H1 (cell line): ENCODE data around the gene THEMIS. TPM values are rescaled to one million over a fixed set of nuclear protein-coding genes. Genes with fewer than 3 reads are reported as not detected.

Experiments
- CTCF ChIP-seq, 3 experiments: IDR thresholded peaks; 1 replicate in 2 of 3; 2 replicates in 1 of 3; pipeline versions ENCODE4 v1.5.1 to v1.6.1; 2011; ENCODE audit warnings: low read length in 3 of 3, mild to moderate bottlenecking in 3 of 3, inconsistent platforms in 2 of 3, low read depth in 1 of 3, moderate library complexity in 1 of 3; ENCODE audit not compliant: insufficient read depth in 1 of 3; ENCODE audit errors: control extremely low read depth in 1 of 3
- NRF1 ChIP-seq: IDR thresholded peaks from 2 replicates; pipeline ENCODE4 v1.6.1; 2011; ENCODE audit warnings: mild to moderate bottlenecking, low read depth, low read length, improper control_type of control experiment
- RBBP5 ChIP-seq: IDR thresholded peaks from 2 replicates; pipeline ENCODE4 v1.7.1; 2012; ENCODE audit warnings: low read depth, mild to moderate bottlenecking, inconsistent platforms, low read length, moderate library complexity, borderline replicate concordance
- polyA plus RNA-seq, 7 experiments: library from polyadenylated mRNA; depleted of rRNA in 3 of 7; stranded (reverse) in 5 of 7; unstranded in 2 of 7; fragments of >200 nt in 5 of 7; fragments of 200-250 nt in 2 of 7; gene quantifications; 1 replicate in 5 of 7; 2 replicates in 1 of 7; 4 replicates in 1 of 7; pipeline versions ENCODE4 v1.2.1 to v1.2.3, GENCODE V29; 2011 to 2013; ENCODE audit warnings: missing spikeins in 2 of 7, mixed read lengths in 2 of 7
- total RNA-seq: library from RNA; stranded (reverse); fragmentation: NEBNext Ultra II Directional; extraction: Animal tissue kit (Norgen Biotek cat#: 25700); gene quantifications from 2 replicates; pipeline ENCODE4 v1.2.1, GENCODE V29; 2021
- TF ChIP-seq, protein P1 (sequence below): fragments of 300-600 bp; sonication (generic); IDR thresholded peaks from 2 replicates; pipeline ENCODE4 v1.7.1; 2012; ENCODE audit warnings: low read length, moderate library complexity, mild to moderate bottlenecking, inconsistent platforms; ENCODE audit not compliant: insufficient replicate concordance

THEMIS gene
- total and polyA plus RNA-seq, 2 of the 8 experiments (the other 6 are each of a cell fraction or from before 2014, with no cell fraction given), result not detected

DNA sequence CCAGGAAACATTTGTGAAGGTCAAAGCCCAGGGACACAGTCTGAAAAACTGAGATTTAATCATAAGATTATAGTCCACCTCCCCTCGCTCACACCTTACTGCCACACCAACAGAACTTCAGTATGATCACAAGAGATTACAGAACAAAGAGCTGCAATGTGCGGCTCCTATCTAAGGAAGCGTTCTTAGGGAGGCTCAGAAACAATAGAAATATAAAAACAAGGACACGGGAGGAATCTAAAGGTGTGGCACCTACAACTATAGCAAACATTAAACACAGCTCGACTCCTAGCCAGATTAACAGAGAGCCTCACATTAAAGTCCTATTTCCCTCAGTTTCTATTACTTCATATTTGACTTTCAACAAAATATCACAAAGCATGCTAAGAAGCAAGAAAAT lies 40.4 kb upstream of the THEMIS start (continued):
- no peak for TF ChIP-seq CTCF (IDR thresholded peaks at IDR 0.05; ENCODE audit: control extremely low read depth in 1 of 3, insufficient read depth in 1 of 3, low read depth in 1 of 3, low read length in 3 of 3)
- TF ChIP-seq RBBP5, result no peak
- TF ChIP-seq NRF1, result no peak
- TF ChIP-seq, protein P1, sequence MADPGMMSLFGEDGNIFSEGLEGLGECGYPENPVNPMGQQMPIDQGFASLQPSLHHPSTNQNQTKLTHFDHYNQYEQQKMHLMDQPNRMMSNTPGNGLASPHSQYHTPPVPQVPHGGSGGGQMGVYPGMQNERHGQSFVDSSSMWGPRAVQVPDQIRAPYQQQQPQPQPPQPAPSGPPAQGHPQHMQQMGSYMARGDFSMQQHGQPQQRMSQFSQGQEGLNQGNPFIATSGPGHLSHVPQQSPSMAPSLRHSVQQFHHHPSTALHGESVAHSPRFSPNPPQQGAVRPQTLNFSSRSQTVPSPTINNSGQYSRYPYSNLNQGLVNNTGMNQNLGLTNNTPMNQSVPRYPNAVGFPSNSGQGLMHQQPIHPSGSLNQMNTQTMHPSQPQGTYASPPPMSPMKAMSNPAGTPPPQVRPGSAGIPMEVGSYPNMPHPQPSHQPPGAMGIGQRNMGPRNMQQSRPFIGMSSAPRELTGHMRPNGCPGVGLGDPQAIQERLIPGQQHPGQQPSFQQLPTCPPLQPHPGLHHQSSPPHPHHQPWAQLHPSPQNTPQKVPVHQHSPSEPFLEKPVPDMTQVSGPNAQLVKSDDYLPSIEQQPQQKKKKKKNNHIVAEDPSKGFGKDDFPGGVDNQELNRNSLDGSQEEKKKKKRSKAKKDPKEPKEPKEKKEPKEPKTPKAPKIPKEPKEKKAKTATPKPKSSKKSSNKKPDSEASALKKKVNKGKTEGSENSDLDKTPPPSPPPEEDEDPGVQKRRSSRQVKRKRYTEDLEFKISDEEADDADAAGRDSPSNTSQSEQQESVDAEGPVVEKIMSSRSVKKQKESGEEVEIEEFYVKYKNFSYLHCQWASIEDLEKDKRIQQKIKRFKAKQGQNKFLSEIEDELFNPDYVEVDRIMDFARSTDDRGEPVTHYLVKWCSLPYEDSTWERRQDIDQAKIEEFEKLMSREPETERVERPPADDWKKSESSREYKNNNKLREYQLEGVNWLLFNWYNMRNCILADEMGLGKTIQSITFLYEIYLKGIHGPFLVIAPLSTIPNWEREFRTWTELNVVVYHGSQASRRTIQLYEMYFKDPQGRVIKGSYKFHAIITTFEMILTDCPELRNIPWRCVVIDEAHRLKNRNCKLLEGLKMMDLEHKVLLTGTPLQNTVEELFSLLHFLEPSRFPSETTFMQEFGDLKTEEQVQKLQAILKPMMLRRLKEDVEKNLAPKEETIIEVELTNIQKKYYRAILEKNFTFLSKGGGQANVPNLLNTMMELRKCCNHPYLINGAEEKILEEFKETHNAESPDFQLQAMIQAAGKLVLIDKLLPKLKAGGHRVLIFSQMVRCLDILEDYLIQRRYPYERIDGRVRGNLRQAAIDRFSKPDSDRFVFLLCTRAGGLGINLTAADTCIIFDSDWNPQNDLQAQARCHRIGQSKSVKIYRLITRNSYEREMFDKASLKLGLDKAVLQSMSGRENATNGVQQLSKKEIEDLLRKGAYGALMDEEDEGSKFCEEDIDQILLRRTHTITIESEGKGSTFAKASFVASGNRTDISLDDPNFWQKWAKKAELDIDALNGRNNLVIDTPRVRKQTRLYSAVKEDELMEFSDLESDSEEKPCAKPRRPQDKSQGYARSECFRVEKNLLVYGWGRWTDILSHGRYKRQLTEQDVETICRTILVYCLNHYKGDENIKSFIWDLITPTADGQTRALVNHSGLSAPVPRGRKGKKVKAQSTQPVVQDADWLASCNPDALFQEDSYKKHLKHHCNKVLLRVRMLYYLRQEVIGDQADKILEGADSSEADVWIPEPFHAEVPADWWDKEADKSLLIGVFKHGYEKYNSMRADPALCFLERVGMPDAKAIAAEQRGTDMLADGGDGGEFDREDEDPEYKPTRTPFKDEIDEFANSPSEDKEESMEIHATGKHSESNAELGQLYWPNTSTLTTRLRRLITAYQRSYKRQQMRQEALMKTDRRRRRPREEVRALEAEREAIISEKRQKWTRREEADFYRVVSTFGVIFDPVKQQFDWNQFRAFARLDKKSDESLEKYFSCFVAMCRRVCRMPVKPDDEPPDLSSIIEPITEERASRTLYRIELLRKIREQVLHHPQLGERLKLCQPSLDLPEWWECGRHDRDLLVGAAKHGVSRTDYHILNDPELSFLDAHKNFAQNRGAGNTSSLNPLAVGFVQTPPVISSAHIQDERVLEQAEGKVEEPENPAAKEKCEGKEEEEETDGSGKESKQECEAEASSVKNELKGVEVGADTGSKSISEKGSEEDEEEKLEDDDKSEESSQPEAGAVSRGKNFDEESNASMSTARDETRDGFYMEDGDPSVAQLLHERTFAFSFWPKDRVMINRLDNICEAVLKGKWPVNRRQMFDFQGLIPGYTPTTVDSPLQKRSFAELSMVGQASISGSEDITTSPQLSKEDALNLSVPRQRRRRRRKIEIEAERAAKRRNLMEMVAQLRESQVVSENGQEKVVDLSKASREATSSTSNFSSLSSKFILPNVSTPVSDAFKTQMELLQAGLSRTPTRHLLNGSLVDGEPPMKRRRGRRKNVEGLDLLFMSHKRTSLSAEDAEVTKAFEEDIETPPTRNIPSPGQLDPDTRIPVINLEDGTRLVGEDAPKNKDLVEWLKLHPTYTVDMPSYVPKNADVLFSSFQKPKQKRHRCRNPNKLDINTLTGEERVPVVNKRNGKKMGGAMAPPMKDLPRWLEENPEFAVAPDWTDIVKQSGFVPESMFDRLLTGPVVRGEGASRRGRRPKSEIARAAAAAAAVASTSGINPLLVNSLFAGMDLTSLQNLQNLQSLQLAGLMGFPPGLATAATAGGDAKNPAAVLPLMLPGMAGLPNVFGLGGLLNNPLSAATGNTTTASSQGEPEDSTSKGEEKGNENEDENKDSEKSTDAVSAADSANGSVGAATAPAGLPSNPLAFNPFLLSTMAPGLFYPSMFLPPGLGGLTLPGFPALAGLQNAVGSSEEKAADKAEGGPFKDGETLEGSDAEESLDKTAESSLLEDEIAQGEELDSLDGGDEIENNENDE, result no peak
